Erythroblast (primary cell): ENCODE measurements around the gene FAM107A.

ENCODE experiments used
- GATA1 ChIP-seq: IDR thresholded peaks from 2 replicates; pipeline ENCODE4 v1.6.1; 2011; ENCODE audit warnings: low read depth, mild to moderate bottlenecking, control low read depth, low read length, moderate library complexity
- POLR2A ChIP-seq: IDR thresholded peaks from 2 replicates; pipeline ENCODE4 v1.6.1; 2011; ENCODE audit warnings: mild to moderate bottlenecking, low read length

DNA sequence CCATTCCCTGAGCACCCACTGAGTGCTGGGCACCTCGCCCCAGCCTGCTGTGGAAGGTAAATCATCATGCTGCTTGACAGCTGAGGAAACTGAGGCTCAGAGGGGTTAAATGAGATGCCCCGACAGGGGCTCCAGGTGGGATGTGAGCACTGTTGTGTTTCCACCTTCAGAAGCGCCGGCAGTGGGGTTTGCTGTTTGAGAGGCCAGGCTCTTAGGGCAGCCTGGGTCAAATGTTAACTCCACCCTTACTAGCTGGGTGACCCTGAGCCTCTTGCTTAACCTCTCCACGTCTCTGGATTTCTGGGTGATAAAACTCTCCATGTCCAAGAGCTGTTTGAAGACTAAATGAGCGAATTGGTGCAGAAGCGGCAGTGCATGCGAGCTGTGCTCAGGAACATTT, 46.3 kb upstream of the FAM107A start:
- no peak for TF ChIP-seq POLR2A
- TF ChIP-seq GATA1: no peak
